Common myeloid progenitor, CD34-positive (primary cell): ENCODE measurements around the gene NPHP4.

ENCODE experiments used
- CTCF ChIA-PET: fragments of 350-600 bp; sonication (Branson Sonifier 250); formaldehyde crosslinking; loops from one replicate; lab custom pipeline; 2021; ENCODE audit warnings: antibody characterized with exemption; lab: Charles Lee
- POLR2A ChIA-PET: fragments of 350-600 bp; sonication (Branson Sonifier 250); formaldehyde crosslinking; loops from one replicate; lab custom pipeline; 2021; ENCODE audit warnings: antibody characterized with exemption; lab: Charles Lee
- DNase-seq, 3 donors: peaks; one replicate each; pipeline versions ENCODE4 v3.0.0 to v3.0.0-alpha.2; 2013
- H3K27ac ChIP-seq, 2 experiments: 1 replicate in 1 of 2; 2 replicates in 1 of 2; pipeline ENCODE4 v1.7.0; 2013; ENCODE audit warnings: inconsistent platforms in 2 of 2, low read length in 2 of 2, mild to moderate bottlenecking in 2 of 2, low read depth in 1 of 2, moderate library complexity in 1 of 2; ENCODE audit not compliant: severe bottlenecking in 2 of 2, insufficient read depth in 1 of 2, poor library complexity in 1 of 2
- H3K27me3 ChIP-seq, 5 experiments: replicated peaks in 2 of 5; 1 replicate in 3 of 5; 2 replicates in 2 of 5; pipeline versions ENCODE4 v1.6.1 to v1.7.0; 2013; ENCODE audit warnings: low read length in 4 of 5, mild to moderate bottlenecking in 2 of 5, moderate library complexity in 2 of 5, inconsistent platforms in 1 of 5; ENCODE audit not compliant: insufficient read depth in 5 of 5, control insufficient read depth in 4 of 5
- H3K36me3 ChIP-seq, 4 experiments: 1 replicate in 2 of 4; 2 replicates in 2 of 4; pipeline versions ENCODE4 v1.6.1 to v1.7.0; 2013; ENCODE audit warnings: low read length in 3 of 4, control low read depth in 1 of 4, mild to moderate bottlenecking in 1 of 4; ENCODE audit not compliant: control insufficient read depth in 4 of 4, insufficient read depth in 4 of 4
- H3K4me1 ChIP-seq, 4 experiments: 1 replicate in 3 of 4; 2 replicates in 1 of 4; pipeline versions ENCODE4 v1.6.1 to v1.7.1; 2013; ENCODE audit warnings: low read length in 3 of 4, mild to moderate bottlenecking in 3 of 4, control low read depth in 1 of 4, inconsistent platforms in 1 of 4, moderate library complexity in 1 of 4; ENCODE audit not compliant: control insufficient read depth in 4 of 4, insufficient read depth in 4 of 4; ENCODE audit errors: control extremely low read depth in 1 of 4
- H3K4me3 ChIP-seq, 7 experiments: 1 replicate in 4 of 7; 2 replicates in 3 of 7; pipeline versions ENCODE4 v1.5.1 to v1.7.0; 2013; ENCODE audit warnings: mild to moderate bottlenecking in 7 of 7, low read length in 6 of 7, moderate library complexity in 6 of 7, inconsistent platforms in 2 of 7, low read depth in 2 of 7, control low read depth in 1 of 7; ENCODE audit not compliant: insufficient read depth in 4 of 7, control insufficient read depth in 1 of 7; ENCODE audit errors: extremely low read depth in 1 of 7
- H3K9me3 ChIP-seq, 5 experiments: 1 replicate in 4 of 5; 2 replicates in 1 of 5; pipeline versions ENCODE4 v1.6.1 to v1.7.1; 2013; ENCODE audit warnings: low read length in 4 of 5, mild to moderate bottlenecking in 2 of 5, inconsistent platforms in 1 of 5, low read depth in 1 of 5, moderate library complexity in 1 of 5; ENCODE audit not compliant: control insufficient read depth in 4 of 5, insufficient read depth in 2 of 5; ENCODE audit errors: control extremely low read depth in 1 of 5
- WGBS: methylation state at CpG from one replicate; pipeline ENCODE4 v1.1.5; 2013; ENCODE audit not compliant: insufficient coverage; 5-methylcytosine and 5-hydroxymethylcytosine counted together

The NPHP4 gene

GRCh38 chr1:5947071-5947821 is 45.0 kb downstream of the NPHP4 start:
- H3K4me3 ChIP-seq: no peak overlapping the region
- POLR2A ChIA-PET: no interaction called here
- 98% methylated on average over 21 of the region's 22 CpGs for WGBS
- H3K27ac ChIP-seq: no peak overlapping the region
- no peaks in the 10 kb centered on the region for H3K27me3 ChIP-seq
- H3K36me3 ChIP-seq: peaks cover 3 to 23% (median 14%) of the 10 kb centered on the region in 4 experiments
- H3K4me1 ChIP-seq: no peaks in the 10 kb centered on the region
- CTCF ChIA-PET: no interaction called here
- H3K9me3 ChIP-seq: no peaks in the 10 kb centered on the region
- DNase-seq: no peak

DNA sequence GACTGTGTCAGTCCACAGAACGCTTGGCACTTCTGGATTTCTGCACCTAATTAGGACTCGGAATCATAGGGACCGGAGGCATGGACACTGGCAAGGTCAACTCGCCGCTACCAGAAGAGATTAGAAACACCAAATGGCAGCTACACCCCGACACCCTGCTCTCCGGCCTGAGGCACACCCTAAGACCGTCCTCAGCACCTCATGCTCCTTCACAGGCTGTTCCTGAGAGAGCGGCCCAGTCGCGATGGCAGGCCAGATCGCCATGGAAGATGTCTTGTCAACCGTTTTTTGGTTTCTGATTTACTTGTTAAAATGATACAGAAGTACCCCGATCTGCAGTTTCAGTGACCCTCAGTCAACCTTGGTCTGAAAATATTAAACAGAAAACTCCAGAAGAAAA is 46.8 kb downstream of the NPHP4 start:
- Histone ChIP-seq H3K9me3 (no peaks in the 10 kb centered on the region), H3K27ac (no peak overlapping the region), H3K4me3 (no peak overlapping the region), H3K36me3 (peaks cover 3 to 23% (median 13%) of the 10 kb centered on the region in 4 experiments), H3K27me3 (no peaks in the 10 kb centered on the region), H3K4me1 (no peaks in the 10 kb centered on the region)
- ChIA-PET CTCF (no interaction called here), POLR2A (interaction anchor here (0.7 kb wide), 1 partner anchor 21 kb away, joined by 3 read pairs; no protein-coding TSS in a partner anchor)
- 94% methylated on average over 13 of the region's 14 CpGs for WGBS
- DNase-seq: no peak

DNA sequence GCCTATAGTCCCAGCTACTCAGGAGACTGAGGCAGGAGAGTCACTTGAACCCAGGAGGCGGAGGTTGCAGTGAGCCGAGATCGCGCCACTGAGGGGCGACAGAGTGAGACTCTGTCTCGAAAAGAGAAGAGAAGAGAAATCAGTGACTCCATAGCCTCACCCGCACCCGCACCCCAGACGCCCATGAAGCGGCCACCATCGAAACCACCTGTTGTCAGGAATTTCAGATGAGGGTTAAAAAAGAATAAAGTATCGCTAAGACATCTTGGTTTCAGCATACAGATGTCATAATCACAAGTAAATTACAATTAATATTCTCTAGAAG is 47.4 kb downstream of the NPHP4 start:
- H3K27ac ChIP-seq: no peak overlapping the region
- ChIA-PET CTCF (no interaction called here), POLR2A (interaction anchor here (0.7 kb wide), 1 partner anchor 22 kb away, joined by 3 read pairs; no protein-coding TSS in a partner anchor)
- H3K9me3 ChIP-seq: no peaks in the 10 kb centered on the region
- DNase-seq: no peak
- peaks cover 3 to 23% (median 13%) of the 10 kb centered on the region in 4 experiments for H3K36me3 ChIP-seq
- WGBS: 94% methylated on average over 9 of the region's 12 CpGs
- no peaks in the 10 kb centered on the region for H3K4me1 ChIP-seq
- H3K27me3 ChIP-seq: no peaks in the 10 kb centered on the region
- no peak overlapping the region for H3K4me3 ChIP-seq

DNA sequence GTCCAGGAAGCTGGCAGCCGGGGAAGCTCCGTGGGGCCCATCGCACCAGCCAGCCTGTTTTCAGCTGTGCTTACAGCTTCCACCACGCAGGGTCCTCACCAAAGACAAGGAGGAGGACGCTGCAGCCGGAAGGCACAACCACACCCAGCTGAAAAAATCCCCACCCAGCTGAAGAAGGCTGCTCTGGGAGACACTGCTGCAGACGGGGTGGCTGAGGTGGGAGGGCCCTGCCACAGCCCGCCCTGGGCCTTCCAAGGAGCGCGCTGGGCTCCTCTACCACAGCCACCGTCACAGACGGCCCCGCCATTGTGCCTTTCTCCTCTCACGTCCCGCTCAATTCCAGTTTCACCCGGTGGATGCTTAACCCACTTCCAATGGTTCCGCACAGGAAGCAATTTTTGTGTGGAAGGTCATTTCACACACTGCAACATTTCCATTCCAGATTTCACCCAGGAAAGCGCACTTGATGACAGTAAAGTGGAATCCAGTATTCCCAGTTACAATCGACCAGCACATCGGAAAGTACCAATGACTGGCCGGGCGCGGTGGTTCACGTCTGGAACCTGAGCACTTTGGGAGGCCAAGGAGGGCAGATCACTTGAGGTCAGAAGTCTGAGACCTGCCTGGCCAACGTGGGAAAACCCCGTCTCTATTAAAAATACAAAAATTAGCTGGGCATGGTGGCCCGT is 47.9 kb downstream of the NPHP4 start:
- 91% methylated on average over 21 of the region's 27 CpGs for WGBS
- ChIA-PET POLR2A (no interaction called here), CTCF (no interaction called here)
- no peak overlapping the region for H3K27ac ChIP-seq
- H3K4me3 ChIP-seq: no peak overlapping the region
- H3K4me1 ChIP-seq: no peaks in the 10 kb centered on the region
- H3K27me3 ChIP-seq: no peaks in the 10 kb centered on the region
- H3K9me3 ChIP-seq: no peaks in the 10 kb centered on the region
- DNase-seq: no peak
- peaks cover 3 to 23% (median 13%) of the 10 kb centered on the region in 4 experiments for H3K36me3 ChIP-seq

DNA sequence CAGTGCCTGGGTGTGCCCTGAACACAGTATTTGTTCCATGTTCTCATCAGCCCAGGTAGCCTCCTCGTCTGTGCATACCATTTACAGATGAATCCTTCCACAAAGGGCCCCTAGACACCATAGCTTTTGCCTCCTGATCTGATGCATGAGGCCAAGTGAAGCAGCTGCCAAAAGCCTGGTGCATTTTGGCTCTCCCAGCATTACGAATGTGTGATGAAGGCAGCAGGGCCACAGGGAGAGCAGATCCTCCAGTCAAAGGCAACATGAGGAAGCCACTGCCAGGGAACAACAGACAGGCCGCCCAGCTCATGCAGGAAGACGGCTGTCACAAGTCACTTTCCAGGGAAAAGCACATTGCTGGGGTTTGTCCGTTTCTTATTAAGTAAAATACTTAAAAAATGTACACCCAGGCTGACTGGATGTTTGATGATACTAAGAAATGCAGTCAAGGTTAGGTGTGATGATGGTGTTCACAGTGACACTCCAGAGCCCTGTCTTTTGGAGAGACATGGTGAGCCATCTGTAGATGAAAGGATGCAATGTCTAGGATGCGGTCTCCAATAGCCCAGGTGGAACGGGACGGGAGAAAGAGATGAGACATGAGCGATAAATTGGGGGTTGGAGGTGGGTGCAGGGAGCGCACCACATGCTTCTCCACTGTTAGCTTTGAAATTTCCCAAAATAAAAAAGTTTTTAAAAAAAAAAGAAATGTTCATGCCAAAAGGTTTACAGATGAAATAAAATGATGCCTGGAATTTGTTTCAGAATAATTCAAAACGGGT is 48.7 kb downstream of the NPHP4 start:
- Histone ChIP-seq H3K4me1 (no peaks in the 10 kb centered on the region), H3K27me3 (no peaks in the 10 kb centered on the region), H3K9me3 (no peaks in the 10 kb centered on the region), H3K36me3 (peaks cover 3 to 23% (median 12%) of the 10 kb centered on the region in 4 experiments), H3K27ac (no peak overlapping the region), H3K4me3 (no peak overlapping the region)
- POLR2A ChIA-PET: no interaction called here
- 100% methylated on average over 9 of the region's 11 CpGs for whole genome bisulfite sequencing
- CTCF ChIA-PET: no interaction called here
- no peak for DNase-seq

DNA sequence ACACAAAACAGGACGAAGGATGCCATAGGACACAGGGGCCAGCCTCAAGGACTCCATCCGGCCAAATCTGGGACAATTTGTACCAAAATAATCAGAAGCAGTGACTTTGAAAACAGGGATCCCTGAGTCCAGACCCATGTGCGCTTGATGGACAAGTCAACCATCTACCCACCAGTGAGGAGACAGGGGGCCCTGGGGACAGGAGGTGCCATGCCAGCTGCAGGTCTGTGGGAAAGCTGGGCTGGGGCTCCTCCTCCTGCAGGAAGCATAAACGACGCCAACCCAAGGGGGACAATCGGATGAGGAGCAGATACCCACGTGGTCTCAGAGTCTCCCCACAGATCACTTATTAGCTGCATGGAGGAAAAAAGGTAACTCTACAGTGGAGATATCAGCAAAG is 50.6 kb downstream of the NPHP4 start:
- Histone ChIP-seq H3K27ac (no peak overlapping the region), H3K4me3 (no peak overlapping the region), H3K4me1 (no peaks in the 10 kb centered on the region), H3K27me3 (no peaks in the 10 kb centered on the region), H3K36me3 (peaks cover 3 to 15% (median 9%) of the 10 kb centered on the region in 4 experiments), H3K9me3 (no peaks in the 10 kb centered on the region)
- POLR2A ChIA-PET: no interaction called here
- CTCF ChIA-PET: no interaction called here
- no peak for DNase-seq
- WGBS: 93% methylated on average over 7 of the region's 7 CpGs
